Measurements from ENCODE around the gene RPL13.

The RPL13 gene

GRCh38 chr16:89564476-89565255, 4.2 kb downstream of the RPL13 start:
- no peak overlapping the region for H3K4me3 ChIP-seq (ENCODE audit: control insufficient read depth, low read depth, low read length)
- DNase-seq (ENCODE audit: low read depth) = no peak
- no peak for TF ChIP-seq CTCF (IDR thresholded peaks at IDR 0.05; ENCODE audit: control insufficient read depth, insufficient read depth, low read depth, low read length, missing control alignments)

GRCh38 chr16:89565256-89565505, 4.7 kb downstream of the RPL13 start:
- no peak for DNase-seq (ENCODE audit: low read depth)
- TF ChIP-seq CTCF (IDR thresholded peaks at IDR 0.05; ENCODE audit: control insufficient read depth, insufficient read depth, low read depth, low read length, missing control alignments) = no peak

GRCh38 chr16:89565506-89566372, 5.3 kb downstream of the RPL13 start:
- TF ChIP-seq CTCF (IDR thresholded peaks at IDR 0.05; ENCODE audit: control insufficient read depth, insufficient read depth, low read depth, low read length, missing control alignments) = peak; percentile 72
- peak overlapping the region; percentile 13 for H3K4me3 ChIP-seq (ENCODE audit: control insufficient read depth, low read depth, low read length)
- DNase-seq (ENCODE audit: low read depth) = no peak

More at GRCh38 chr16:89565256-89565505, 4.7 kb downstream of the RPL13 start:
- no peak overlapping the region for H3K4me3 ChIP-seq (ENCODE audit: control insufficient read depth, low read depth, low read length)

- no peak for DNase-seq (ENCODE audit: low read depth)
- no peak overlapping the region for H3K4me3 ChIP-seq (ENCODE audit: control insufficient read depth, low read depth, low read length)
- no peak for TF ChIP-seq CTCF (IDR thresholded peaks at IDR 0.05; ENCODE audit: control insufficient read depth, insufficient read depth, low read depth, low read length, missing control alignments)
These were observed 7.4 kb downstream of the RPL13 start for GRCh38 chr16:89567656-89568594.

GRCh38 chr16:89569506-89570341, 9.2 kb downstream of the RPL13 start:
- no peak for DNase-seq (ENCODE audit: low read depth)
- H3K4me3 ChIP-seq (ENCODE audit: control insufficient read depth, low read depth, low read length) = no peak overlapping the region
- no peak for TF ChIP-seq CTCF (IDR thresholded peaks at IDR 0.05; ENCODE audit: control insufficient read depth, insufficient read depth, low read depth, low read length, missing control alignments)
